ENCODE results near the gene CD276.
"Not testable (repeated sequence)": the region's sequence is repeated elsewhere in the genome, so short reads cannot be mapped to it uniquely, and the experiment has no call there.

The CD276 gene

GRCh38 chr15:73714695-73715301 lies 30.6 kb downstream of the CD276 start:
- no peak for DNase-seq

- DNase-seq = no peak
Measured at GRCh38 chr15:73715417-73715816, 31.2 kb downstream of the CD276 start.

DNA sequence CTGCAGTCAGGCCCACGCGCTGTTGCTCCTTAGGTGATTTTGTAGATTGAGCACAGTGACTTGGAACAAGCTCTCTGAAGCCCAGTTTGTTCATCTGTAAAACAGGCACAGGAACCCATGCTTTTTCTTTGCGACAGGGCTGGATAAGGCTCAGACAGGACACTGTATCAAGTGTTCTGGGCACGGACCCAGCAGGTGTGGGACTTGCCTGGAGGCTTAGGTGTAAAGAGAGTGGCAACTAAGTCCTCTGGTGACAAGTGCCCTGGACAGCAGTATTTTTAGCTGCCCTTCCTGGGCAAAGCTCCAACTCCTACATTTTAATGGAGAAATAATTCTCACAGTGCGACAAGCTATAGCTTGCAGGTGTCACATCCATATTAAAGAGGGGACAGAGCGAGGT lies 32.2 kb downstream of the CD276 start:
- DNase-seq = no peak

DNA sequence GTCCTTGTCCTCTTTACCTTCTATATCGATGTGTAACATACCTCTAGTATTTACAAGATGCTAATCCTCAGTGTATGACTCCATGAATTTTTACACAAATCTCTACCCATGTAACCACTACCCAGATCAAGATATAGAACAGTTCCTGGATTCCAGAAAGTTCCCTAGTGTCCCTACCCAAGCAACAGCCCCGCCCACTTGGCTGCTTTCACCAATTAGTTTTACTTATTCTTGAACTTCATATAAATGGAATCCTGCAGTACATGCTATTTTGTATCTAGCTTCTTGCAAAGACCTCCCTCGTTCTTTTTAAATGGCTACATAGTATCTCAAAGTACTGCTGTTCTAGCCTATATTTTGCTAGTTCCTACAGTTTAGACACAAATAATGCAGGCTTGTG lies 33.0 kb downstream of the CD276 start:
- no peak for DNase-seq

DNA sequence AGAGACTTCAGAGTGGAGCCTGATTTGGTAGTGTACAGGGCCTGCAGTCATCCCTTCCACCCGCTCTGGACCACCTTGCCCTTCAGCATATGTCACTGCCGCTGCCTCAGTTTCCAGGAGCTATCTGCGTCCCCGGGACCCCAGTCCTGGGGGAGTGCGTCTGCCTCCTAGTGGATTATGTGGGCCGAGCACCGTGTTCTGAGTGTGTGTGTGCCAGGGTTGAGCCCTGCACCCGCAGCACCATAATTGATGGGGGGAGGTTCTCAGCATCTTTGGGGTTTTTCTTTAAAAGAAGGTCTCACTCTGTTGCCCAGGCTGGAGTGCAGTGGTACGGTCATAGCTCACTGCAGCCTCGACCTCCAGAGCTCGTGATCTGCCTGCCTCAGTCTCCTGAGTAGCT lies 33.6 kb downstream of the CD276 start:
- DNase-seq = no peak

GRCh38 chr15:73718694-73719093 lies 34.5 kb downstream of the CD276 start:
- no peak for DNase-seq

DNA sequence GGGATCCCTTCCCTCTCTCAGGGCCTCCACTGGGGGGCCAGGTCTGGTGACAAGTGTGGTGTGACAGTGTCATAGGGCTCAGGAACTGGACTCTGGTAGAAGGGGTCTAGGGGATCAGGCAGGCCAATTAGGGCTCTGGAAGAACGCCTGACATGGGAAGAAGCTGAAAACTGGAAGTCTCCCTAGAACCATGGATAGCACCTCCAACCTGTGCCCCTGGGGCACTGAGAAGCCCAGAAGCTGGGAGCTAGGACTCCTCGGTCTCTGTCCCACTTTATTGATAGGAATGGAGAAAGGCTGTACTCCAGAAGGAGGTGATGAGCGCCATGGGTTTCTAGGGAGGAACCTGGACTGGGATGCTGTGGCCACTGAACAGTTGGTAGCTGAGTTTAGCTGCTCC lies 38.2 kb downstream of the CD276 start:
- DNase-seq = no peak

DNA sequence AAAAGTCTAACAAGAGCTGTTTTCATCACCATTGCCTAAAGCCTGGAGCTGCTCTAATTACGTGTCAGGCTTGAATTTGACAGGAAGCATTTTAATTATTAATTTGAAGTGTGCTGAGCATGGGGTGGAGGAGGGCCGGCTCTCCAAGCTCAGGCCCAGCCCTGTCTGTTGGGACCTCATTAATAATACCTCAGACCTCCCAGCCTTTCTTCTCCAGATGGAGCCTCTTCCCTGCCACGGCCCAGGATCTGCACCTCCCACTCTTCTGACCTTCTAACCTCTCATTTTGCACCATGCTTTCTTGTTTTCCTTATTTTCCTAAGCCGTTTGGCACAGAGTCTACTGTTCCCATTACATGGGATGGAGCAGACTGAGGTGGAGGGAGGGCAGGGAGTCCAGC lies 39.0 kb downstream of the CD276 start:
- no peak for DNase-seq

- DNase-seq = no peak
Measured at GRCh38 chr15:73724212-73724611, 40.0 kb downstream of the CD276 start.

GRCh38 chr15:73727330-73727976 lies 43.3 kb downstream of the CD276 start:
- no peak for DNase-seq

- DNase-seq = not testable (repeated sequence)
Measured at GRCh38 chr15:73732051-73732450, 47.9 kb downstream of the CD276 start.

GRCh38 chr15:73732930-73733329 lies 48.7 kb downstream of the CD276 start:
- no peak for DNase-seq

DNA sequence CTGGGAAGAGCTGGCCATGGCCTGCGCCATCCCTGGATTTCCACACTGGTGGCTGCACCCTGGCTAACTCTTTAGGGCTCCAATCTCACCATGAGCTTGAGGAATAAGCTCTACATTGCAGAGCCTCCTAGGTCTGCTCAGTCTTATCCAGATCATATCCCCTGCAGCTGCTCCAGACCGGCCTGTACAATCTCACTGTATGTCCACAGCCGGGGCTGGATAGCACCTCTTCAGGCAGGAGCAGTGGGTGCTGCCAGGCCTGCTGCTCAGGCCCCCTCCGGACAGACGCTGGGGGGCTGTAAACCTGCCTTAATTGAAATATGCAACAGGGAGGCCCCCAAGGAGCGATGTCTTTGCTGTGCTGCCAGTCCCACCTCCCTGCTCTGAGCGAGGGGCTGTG lies 53.4 kb downstream of the CD276 start:
- no peak for DNase-seq

DNA sequence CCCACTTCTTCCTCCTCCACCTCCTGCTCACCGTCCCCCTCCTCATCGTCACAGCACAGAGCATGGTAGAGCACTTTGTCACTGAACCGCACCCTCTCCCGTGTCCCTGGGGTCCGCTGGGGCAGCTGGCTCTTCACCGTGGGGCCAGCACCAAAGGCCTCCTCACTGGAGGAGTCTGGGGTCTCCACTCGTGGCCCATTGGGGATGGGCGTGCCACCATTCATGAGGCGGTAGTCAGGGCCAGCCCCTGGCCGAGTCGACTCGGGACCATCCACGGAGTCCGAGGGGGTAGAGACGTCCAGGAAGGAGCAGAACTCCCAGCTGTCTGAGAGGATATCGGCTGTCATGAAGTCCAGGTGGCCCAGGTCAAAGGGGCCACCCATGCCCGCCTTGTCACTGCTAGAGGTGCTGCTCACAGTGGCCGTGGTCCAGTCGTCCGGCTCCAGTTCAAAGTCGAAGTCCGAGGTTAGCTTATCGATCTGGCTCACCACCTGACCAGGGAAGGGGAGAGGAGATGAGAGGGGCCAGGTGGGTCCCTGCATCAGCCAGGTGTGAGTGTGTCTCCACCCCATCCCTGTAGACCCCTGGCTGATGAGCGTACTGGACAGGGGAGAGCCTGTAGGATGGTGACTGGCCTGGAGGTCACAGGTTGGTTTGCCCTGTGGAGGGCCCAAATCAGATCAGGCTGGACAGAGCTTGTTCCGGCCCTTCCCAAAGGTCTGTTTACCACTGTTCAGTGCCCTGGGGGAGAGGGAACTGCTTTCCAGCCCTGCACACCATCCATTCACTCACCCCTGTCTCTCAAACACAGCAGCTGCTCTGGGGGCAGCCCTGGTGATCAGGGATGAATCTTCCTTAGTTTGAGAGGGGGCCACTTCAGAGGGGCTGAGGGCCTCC lies 56.2 kb downstream of the CD276 start:
- no peak for DNase-seq

GRCh38 chr15:73741321-73741836 lies 57.2 kb downstream of the CD276 start:
- no peak for DNase-seq

GRCh38 chr15:73744293-73744692 lies 60.1 kb downstream of the CD276 start:
- no peak for DNase-seq

- DNase-seq = no peak
Measured at GRCh38 chr15:73745073-73745472, 60.9 kb downstream of the CD276 start.

DNA sequence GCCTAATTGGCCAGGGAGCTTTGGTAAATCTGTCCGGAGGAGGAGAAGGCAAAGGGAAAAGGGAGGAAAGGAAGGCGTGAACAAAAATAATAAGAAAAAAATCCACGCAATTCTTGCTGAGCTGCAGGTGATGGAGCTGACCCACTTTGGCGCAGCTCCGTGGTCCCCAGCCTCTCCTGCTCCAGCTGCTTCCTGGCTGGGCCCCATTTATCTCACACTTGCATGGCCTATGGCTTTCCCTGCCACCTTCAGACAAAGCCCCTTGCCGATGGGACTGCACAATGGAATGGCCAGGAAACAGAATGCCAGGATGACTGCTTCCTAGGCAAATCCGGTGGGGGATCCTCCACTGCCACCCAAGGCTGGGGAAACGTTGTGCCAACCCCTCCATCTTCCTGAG lies 62.1 kb downstream of the CD276 start:
- no peak for DNase-seq

- DNase-seq = no peak
Measured at GRCh38 chr15:73746883-73747282, 62.7 kb downstream of the CD276 start.

GRCh38 chr15:73747847-73748590 lies 63.8 kb downstream of the CD276 start:
- no peak for DNase-seq

GRCh38 chr15:73748730-73749129 lies 64.5 kb downstream of the CD276 start:
- no peak for DNase-seq

DNA sequence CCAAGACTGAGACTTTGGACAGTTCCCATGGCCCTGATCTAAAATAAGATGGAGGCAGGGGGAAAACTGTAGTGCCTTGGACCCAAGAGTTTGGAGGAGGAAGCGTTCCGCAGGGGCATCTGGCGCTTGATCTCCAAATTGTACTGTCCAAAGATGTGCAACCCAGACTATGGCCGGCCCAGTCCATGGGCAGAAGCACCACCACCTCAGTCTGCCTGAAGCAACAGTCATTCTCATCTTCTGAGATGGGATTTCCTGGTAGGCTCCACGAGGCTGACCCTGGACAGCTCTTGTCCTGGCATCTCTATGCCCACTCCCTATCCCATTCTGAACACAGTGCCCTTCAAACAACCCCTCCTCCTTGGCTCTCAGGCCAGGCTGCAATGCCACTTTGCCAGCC lies 65.3 kb downstream of the CD276 start:
- no peak for DNase-seq

DNA sequence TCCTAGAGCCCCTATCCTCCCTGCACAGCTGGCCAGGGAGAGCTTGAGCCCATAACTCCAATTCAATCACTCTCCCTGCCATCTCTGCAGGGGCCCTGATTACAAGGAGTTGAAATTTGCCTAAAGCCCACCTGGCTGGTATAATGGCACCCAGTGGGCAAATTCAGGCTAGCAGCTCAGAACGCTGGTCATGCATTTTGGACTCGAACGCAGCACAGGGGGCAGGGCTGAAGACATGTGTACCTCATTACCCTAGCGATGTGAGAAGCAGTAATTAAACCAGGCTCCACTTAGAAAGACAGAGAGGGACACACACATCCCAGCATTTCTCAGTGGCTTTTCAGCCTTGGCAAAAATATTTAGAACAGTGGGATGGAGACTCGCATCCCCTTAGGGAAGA lies 65.8 kb downstream of the CD276 start:
- no peak for DNase-seq

Data from OCI-M1 (cell line).